OCI-LY7 (cell line): Measurements from ENCODE around the gene C16orf46.

ENCODE experiments used
- EZH2phosphoT487 ChIP-seq: fragments of 200-600 bp; sonication (generic); IDR thresholded peaks from 2 replicates; pipeline ENCODE4 v1.6.1; 2018; ENCODE audit warnings: low read depth, borderline replicate concordance, mild to moderate bottlenecking, mixed run types, antibody characterized with exemption, low read length, moderate library complexity, mixed read lengths
- TF ChIP-seq, protein P1 (sequence below): fragments of 200-600 bp; sonication (generic); conservative IDR thresholded peaks from 2 replicates; pipeline ENCODE4 v1.5.1; 2014; ENCODE audit warnings: mild to moderate bottlenecking, antibody characterized with exemption, low read length, moderate library complexity, mixed read lengths

GRCh38 chr16:81026429-81026828 lies 50.6 kb downstream of the C16orf46 start:
- TF ChIP-seq, protein P1, sequence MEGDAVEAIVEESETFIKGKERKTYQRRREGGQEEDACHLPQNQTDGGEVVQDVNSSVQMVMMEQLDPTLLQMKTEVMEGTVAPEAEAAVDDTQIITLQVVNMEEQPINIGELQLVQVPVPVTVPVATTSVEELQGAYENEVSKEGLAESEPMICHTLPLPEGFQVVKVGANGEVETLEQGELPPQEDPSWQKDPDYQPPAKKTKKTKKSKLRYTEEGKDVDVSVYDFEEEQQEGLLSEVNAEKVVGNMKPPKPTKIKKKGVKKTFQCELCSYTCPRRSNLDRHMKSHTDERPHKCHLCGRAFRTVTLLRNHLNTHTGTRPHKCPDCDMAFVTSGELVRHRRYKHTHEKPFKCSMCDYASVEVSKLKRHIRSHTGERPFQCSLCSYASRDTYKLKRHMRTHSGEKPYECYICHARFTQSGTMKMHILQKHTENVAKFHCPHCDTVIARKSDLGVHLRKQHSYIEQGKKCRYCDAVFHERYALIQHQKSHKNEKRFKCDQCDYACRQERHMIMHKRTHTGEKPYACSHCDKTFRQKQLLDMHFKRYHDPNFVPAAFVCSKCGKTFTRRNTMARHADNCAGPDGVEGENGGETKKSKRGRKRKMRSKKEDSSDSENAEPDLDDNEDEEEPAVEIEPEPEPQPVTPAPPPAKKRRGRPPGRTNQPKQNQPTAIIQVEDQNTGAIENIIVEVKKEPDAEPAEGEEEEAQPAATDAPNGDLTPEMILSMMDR = no peak
- no peak for TF ChIP-seq EZH2phosphoT487
